HepG2 (cell line): ENCODE measurements around the gene ARHGAP10. TPM values are rescaled to one million over a fixed set of nuclear protein-coding genes. Genes with fewer than 3 reads are reported as not detected.

Source experiments
- ATAC-seq: fragments of 200-7000 bp; cut with Tn5 transposase; 3 replicates; pipeline ENCODE4 v1.9.1; 2020; ENCODE audit warnings: mild to moderate bottlenecking, moderate library complexity
- BruUV-seq: library from RNA; stranded (reverse); fragments of 400-500 nt; replicated peaks from 2 replicates; lab custom pipeline; 2021; lab: Mats Ljungman, UMichigan
- CTCF ChIA-PET: fragments of 300-600 bp; formaldehyde crosslinking; extraction: SDS; loops from one replicate; lab custom pipeline; 2021; ENCODE audit warnings: low total read pairs, inconsistent platforms, low intra/inter-chr PET ratio; lab: Yijun Ruan, JAX
- POLR2A ChIA-PET: fragments of 350-600 bp; sonication (Branson Sonifier 250); formaldehyde crosslinking; loops from one replicate; lab custom pipeline; 2020; ENCODE audit warnings: antibody characterized with exemption, inconsistent platforms; lab: Yijun Ruan, JAX
- DNase-seq: peaks from one replicate; pipeline ENCODE4 v3.0.0-alpha.2; 2015; ENCODE audit warnings: low spot score
- FAIRE-seq: peaks from 3 replicates; lab custom pipeline; 2011; peaks lifted over from hg19 to GRCh38; lab: Jason Lieb, UNC
- H2AFZ ChIP-seq: one replicate; pipeline ENCODE4 v1.6.1; 2011; ENCODE audit warnings: low read length, inconsistent platforms
- H3K27ac ChIP-seq: fragments of 300-600 bp; 3 replicates; pipeline ENCODE4 v1.8.0; 2011; ENCODE audit warnings: mixed run types, mild to moderate bottlenecking, mixed read lengths, low read length, inconsistent platforms; ENCODE audit not compliant: insufficient read depth; ENCODE audit errors: extremely low read length
- H3K27me3 ChIP-seq, 2 experiments: fragments of 200-600 bp in 1 of 2; 2 replicates in 1 of 2; 3 replicates in 1 of 2; pipeline versions ENCODE4 v1.6.0 to v1.8.0; 2011; ENCODE audit warnings: low read length in 2 of 2, mild to moderate bottlenecking in 2 of 2, moderate library complexity in 2 of 2, inconsistent platforms in 1 of 2; ENCODE audit not compliant: insufficient read depth in 2 of 2, control insufficient read depth in 1 of 2
- H3K36me3 ChIP-seq, 2 experiments: fragments of 200-600 bp in 1 of 2; replicated peaks in 1 of 2; 2 replicates in 1 of 2; 3 replicates in 1 of 2; pipeline versions ENCODE4 v1.5.1 to v1.8.0; 2011; ENCODE audit warnings: low read length in 2 of 2, inconsistent platforms in 1 of 2; ENCODE audit not compliant: insufficient read depth in 2 of 2, control insufficient read depth in 1 of 2
- H3K4me1 ChIP-seq: 2 replicates; pipeline ENCODE4 v1.5.1; 2012; ENCODE audit warnings: low read length, inconsistent platforms; ENCODE audit not compliant: insufficient read depth
- H3K4me2 ChIP-seq: 2 replicates; pipeline ENCODE4 v1.6.0; 2011; ENCODE audit warnings: low read depth, low read length, inconsistent platforms
- H3K4me3 ChIP-seq, 3 experiments: fragments of 200-600 bp in 1 of 3; sonication (generic), shearing (Covaris generic) in 1 of 3; replicated peaks in 1 of 3; 2 replicates each; pipeline ENCODE4 v1.5.1; 2011 to 2016; ENCODE audit warnings: low read length in 3 of 3, inconsistent platforms in 2 of 3, low read depth in 2 of 3, mild to moderate bottlenecking in 2 of 3, control low read depth in 1 of 3, mixed read lengths in 1 of 3; ENCODE audit not compliant: insufficient read depth in 1 of 3
- H3K79me2 ChIP-seq: one replicate; pipeline ENCODE4 v1.6.1; 2011; ENCODE audit warnings: low read length, inconsistent platforms; ENCODE audit not compliant: insufficient read depth
- H3K9ac ChIP-seq: 2 replicates; pipeline ENCODE4 v1.6.0; 2011; ENCODE audit warnings: mild to moderate bottlenecking, low read depth, low read length, inconsistent platforms; ENCODE audit not compliant: insufficient read depth
- H3K9me3 ChIP-seq: 2 replicates; pipeline ENCODE4 v1.5.1; 2012; ENCODE audit warnings: mild to moderate bottlenecking, low read length
- H4K20me1 ChIP-seq: 2 replicates; pipeline ENCODE4 v1.6.0; 2011; ENCODE audit warnings: inconsistent platforms, mild to moderate bottlenecking, low read length, moderate library complexity; ENCODE audit not compliant: insufficient read depth
- HNRNPUL1 ChIP-seq: fragments of 200-400 bp; formaldehyde crosslinking; IDR thresholded peaks from 2 replicates; pipeline ENCODE4 v1.6.1; 2017; ENCODE audit warnings: low read depth, mild to moderate bottlenecking, low read length, moderate library complexity
- KDM2A ChIP-seq: sonication (generic); formaldehyde crosslinking; IDR thresholded peaks from 2 replicates; pipeline ENCODE4 v1.4.0; 2020; ENCODE audit warnings: low read depth, missing genetic modification reagents, borderline replicate concordance
- PAX8 ChIP-seq: sonication (generic); formaldehyde crosslinking; IDR thresholded peaks from 2 replicates; pipeline ENCODE4 v1.8.0; 2022; ENCODE audit warnings: mild to moderate bottlenecking, missing genetic modification reagents, borderline replicate concordance
- POLR2G ChIP-seq: fragments of 200-400 bp; formaldehyde crosslinking; IDR thresholded peaks from 2 replicates; pipeline ENCODE4 v1.6.1; 2018; ENCODE audit warnings: mild to moderate bottlenecking, low read depth, low read length, moderate library complexity
- YEATS2 ChIP-seq: sonication (generic); formaldehyde crosslinking; IDR thresholded peaks from 2 replicates; pipeline ENCODE4 v1.4.0; 2020; ENCODE audit warnings: missing genetic modification reagents, borderline replicate concordance
- ZNF292 ChIP-seq: sonication (generic); formaldehyde crosslinking; IDR thresholded peaks from 2 replicates; pipeline ENCODE4 v1.8.1; 2022; ENCODE audit warnings: mild to moderate bottlenecking, low read depth, missing genetic modification reagents, borderline replicate concordance
- ZNF496 ChIP-seq: sonication (generic); formaldehyde crosslinking; IDR thresholded peaks from 2 replicates; pipeline ENCODE4 v1.8.1; 2023; ENCODE audit warnings: mild to moderate bottlenecking, moderate library complexity, missing genetic modification reagents; ENCODE audit not compliant: insufficient replicate concordance
- ZNF652 ChIP-seq: IDR thresholded peaks from 2 replicates; pipeline ENCODE4 v1.6.1; 2016; ENCODE audit warnings: low read depth, borderline replicate concordance
- ZNF839 ChIP-seq: sonication (generic); formaldehyde crosslinking; IDR thresholded peaks from 2 replicates; pipeline ENCODE4 v1.4.0; 2020; ENCODE audit warnings: missing genetic modification reagents, mild to moderate bottlenecking, borderline replicate concordance
- WGBS: methylation state at CpG from one replicate; pipeline ENCODE4 v1.1.6; 2017; ENCODE audit warnings: low lambda C conversion rate; 5-methylcytosine and 5-hydroxymethylcytosine counted together
- in situ Hi-C: cut with HindIII; loops from 2 replicates; pipeline ENCODE4 v1.10.0; 2017; ENCODE audit warnings: low pct_unique_long_range_greater_than_20kb; ENCODE audit not compliant: extremely low pct_ligation_motif_present
- intact Hi-C: fragments of 100-400 bp; cut with micrococcal nuclease; formaldehyde crosslinking; loops from one replicate; pipeline ENCODE4 v1.10.0; 2022; ENCODE audit not compliant: unreplicated experiment
- polyA plus RNA-seq, 8 experiments: library from polyadenylated mRNA; depleted of rRNA in 3 of 8; stranded (reverse) in 7 of 8; unstranded in 1 of 8; fragments of >200 nt; fragmentation: Illumina TruSeq in 4 of 8; extraction: Trizol in 4 of 8; gene quantifications; 2 replicates each; pipeline versions ENCODE4 v1.2.1 to v1.2.3, GENCODE V29; 2011 to 2016; ENCODE audit warnings: low read depth in 4 of 8, missing spikeins in 1 of 8, mixed read lengths in 1 of 8; ENCODE audit not compliant: insufficient read depth in 1 of 8
- total RNA-seq, 5 experiments: library from RNA; depleted of rRNA; stranded (reverse); fragments of >200 nt; fragmentation: Illumina TruSeq; extraction: Trizol; gene quantifications; 2 replicates each; pipeline ENCODE4 v1.2.3, GENCODE V29; 2016; ENCODE audit warnings: low read depth in 1 of 5
- TF ChIP-seq, protein P1 (sequence below): IDR thresholded peaks from 2 replicates; pipeline ENCODE4 v1.6.1; 2016; ENCODE audit warnings: control low read depth
- TF ChIP-seq, protein P2 (sequence below): sonication (generic); formaldehyde crosslinking; IDR thresholded peaks from 2 replicates; pipeline ENCODE4 v1.8.0; 2022; ENCODE audit warnings: missing genetic modification reagents, mild to moderate bottlenecking, inconsistent platforms, borderline replicate concordance
- TF ChIP-seq, protein P3 (sequence below): sonication (generic); formaldehyde crosslinking; IDR thresholded peaks from 2 replicates; pipeline ENCODE4 v1.8.0; 2022; ENCODE audit warnings: mild to moderate bottlenecking, missing genetic modification reagents, moderate library complexity
- TF ChIP-seq, protein P4 (sequence below): sonication (generic); formaldehyde crosslinking; IDR thresholded peaks from 2 replicates; pipeline ENCODE4 v1.8.1; 2023; ENCODE audit warnings: mild to moderate bottlenecking, inconsistent platforms, moderate library complexity, missing genetic modification reagents, borderline replicate concordance
- TF ChIP-seq, protein P5 (sequence below): sonication (generic); formaldehyde crosslinking; conservative IDR thresholded peaks from 2 replicates; pipeline ENCODE4 v1.8.0; 2022; ENCODE audit warnings: low read depth, missing genetic modification reagents
- TF ChIP-seq, protein P6 (sequence below): sonication (generic); formaldehyde crosslinking; IDR thresholded peaks from 2 replicates; pipeline ENCODE4 v1.4.0; 2020; ENCODE audit warnings: mild to moderate bottlenecking, missing genetic modification reagents

ARHGAP10 gene
- total and polyA plus RNA-seq, 2 of the 13 experiments (the other 11 are each of a cell fraction or from before 2014, with no cell fraction given), result 0.45 to 1.6 TPM

DNA sequence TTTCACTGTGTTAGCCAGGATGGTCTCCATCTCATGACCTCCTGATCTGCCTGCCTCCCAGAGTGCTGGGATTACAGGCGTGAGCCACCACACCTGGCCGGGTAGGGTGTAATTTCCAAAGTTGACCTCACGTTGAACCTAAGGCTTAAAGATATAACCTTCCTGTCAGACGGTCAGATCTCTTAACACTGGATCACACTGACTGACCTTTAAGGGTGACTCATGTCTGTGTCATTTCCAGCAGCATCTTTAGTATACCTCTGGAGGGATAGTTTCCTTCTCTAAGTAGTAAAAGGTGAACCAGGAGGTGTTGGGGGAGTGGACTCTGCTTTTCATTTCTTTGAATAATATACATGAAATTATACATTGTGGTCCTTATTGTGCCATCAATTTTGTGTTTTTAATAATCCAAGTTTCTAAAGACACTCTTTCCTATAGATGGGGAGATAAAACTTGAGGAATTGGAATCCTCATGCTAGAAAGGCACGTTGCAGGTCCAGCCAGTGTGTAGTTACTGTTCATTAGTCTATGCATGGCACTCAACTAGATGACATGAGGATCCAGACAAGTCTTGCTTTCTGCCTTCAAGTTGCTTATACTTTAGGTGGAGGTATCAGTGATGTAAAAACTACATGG lies 45.7 kb downstream of the ARHGAP10 start:
- H3K9ac ChIP-seq, result no peak overlapping the region
- BruUV-seq, result no TSS peak

More for the DNA sequence above, 45.7 kb downstream of the ARHGAP10 start:
- Histone ChIP-seq H3K79me2 (no peaks in the 10 kb centered on the region), H3K9me3 (no peaks in the 10 kb centered on the region), H3K27me3 (no peaks in the 10 kb centered on the region), H2AFZ (no peak overlapping the region), H3K27ac (no peak overlapping the region), H3K4me2 (no peak overlapping the region), H3K36me3 (no peaks in the 10 kb centered on the region), H3K4me1 (no peaks in the 10 kb centered on the region), H3K4me3 (no peak overlapping the region), H4K20me1 (no peaks in the 10 kb centered on the region)
- ATAC-seq (no peak), FAIRE-seq (no peak), DNase-seq (no peak)
- POLR2A ChIA-PET, result no interaction called here
- no peak for TF ChIP-seq YEATS2 (CRISPR knock-in tag)
- no peak for TF ChIP-seq ZNF292 (CRISPR knock-in tag)
- TF ChIP-seq HNRNPUL1, result no peak
- TF ChIP-seq, protein P1, sequence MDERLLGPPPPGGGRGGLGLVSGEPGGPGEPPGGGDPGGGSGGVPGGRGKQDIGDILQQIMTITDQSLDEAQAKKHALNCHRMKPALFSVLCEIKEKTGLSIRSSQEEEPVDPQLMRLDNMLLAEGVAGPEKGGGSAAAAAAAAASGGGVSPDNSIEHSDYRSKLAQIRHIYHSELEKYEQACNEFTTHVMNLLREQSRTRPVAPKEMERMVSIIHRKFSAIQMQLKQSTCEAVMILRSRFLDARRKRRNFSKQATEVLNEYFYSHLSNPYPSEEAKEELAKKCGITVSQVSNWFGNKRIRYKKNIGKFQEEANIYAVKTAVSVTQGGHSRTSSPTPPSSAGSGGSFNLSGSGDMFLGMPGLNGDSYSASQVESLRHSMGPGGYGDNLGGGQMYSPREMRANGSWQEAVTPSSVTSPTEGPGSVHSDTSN (CRISPR knock-in tag), result no peak
- TF ChIP-seq, protein P2, sequence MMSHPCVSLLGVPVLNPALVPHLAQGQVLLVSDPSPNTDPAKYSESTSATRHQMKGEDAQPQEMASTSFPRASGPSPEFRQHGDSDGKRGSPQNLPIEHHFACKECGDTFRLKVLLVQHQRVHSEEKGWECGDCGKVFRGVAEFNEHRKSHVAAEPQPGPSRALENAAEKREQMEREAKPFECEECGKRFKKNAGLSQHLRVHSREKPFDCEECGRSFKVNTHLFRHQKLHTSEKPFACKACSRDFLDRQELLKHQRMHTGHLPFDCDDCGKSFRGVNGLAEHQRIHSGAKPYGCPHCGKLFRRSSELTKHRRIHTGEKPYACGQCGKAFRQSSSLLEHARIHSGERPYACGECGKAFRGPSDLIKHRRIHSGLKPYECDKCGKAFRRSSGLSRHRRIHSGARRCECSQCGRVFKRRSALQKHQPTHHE (CRISPR knock-in tag), result no peak
- no peak for TF ChIP-seq KDM2A
- TF ChIP-seq POLR2G, result no peak
- TF ChIP-seq ZNF652 (CRISPR knock-in tag), result no peak
- TF ChIP-seq, protein P3, sequence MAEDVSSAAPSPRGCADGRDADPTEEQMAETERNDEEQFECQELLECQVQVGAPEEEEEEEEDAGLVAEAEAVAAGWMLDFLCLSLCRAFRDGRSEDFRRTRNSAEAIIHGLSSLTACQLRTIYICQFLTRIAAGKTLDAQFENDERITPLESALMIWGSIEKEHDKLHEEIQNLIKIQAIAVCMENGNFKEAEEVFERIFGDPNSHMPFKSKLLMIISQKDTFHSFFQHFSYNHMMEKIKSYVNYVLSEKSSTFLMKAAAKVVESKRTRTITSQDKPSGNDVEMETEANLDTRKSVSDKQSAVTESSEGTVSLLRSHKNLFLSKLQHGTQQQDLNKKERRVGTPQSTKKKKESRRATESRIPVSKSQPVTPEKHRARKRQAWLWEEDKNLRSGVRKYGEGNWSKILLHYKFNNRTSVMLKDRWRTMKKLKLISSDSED (CRISPR knock-in tag), result no peak
- TF ChIP-seq, protein P4, sequence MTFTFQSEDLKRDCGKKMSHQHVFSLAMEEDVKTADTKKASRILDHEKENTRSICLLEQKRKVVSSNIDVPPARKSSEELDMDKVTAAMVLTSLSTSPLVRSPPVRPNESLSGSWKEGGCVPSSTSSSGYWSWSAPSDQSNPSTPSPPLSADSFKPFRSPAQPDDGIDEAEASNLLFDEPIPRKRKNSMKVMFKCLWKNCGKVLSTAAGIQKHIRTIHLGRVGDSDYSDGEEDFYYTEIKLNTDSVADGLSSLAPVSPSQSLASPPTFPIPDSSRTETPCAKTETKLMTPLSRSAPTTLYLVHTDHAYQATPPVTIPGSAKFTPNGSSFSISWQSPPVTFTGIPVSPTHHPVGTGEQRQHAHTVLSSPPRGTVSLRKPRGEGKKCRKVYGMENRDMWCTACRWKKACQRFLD (CRISPR knock-in tag), result no peak
- TF ChIP-seq, protein P5, sequence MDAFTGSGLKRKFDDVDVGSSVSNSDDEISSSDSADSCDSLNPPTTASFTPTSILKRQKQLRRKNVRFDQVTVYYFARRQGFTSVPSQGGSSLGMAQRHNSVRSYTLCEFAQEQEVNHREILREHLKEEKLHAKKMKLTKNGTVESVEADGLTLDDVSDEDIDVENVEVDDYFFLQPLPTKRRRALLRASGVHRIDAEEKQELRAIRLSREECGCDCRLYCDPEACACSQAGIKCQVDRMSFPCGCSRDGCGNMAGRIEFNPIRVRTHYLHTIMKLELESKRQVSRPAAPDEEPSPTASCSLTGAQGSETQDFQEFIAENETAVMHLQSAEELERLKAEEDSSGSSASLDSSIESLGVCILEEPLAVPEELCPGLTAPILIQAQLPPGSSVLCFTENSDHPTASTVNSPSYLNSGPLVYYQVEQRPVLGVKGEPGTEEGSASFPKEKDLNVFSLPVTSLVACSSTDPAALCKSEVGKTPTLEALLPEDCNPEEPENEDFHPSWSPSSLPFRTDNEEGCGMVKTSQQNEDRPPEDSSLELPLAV (CRISPR knock-in tag), result no peak
- TF ChIP-seq ZNF496 (CRISPR knock-in tag), result no peak
- no peak for TF ChIP-seq ZNF839 (CRISPR knock-in tag)
- TF ChIP-seq, protein P6, sequence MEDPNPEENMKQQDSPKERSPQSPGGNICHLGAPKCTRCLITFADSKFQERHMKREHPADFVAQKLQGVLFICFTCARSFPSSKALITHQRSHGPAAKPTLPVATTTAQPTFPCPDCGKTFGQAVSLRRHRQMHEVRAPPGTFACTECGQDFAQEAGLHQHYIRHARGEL (CRISPR knock-in tag), result no peak
- TF ChIP-seq PAX8 (CRISPR knock-in tag), result no peak
- intact Hi-C loops, result no loop called here
- 66% methylated on average over 5 of the region's 5 CpGs for WGBS
- CTCF ChIA-PET, result no interaction called here
- in situ Hi-C loops, result no loop called here
